ENCODE data around the gene ELK4. TPM values are rescaled to one million over a fixed set of nuclear protein-coding genes. Genes with fewer than 3 reads are reported as not detected.

ELK4 gene
- total RNA-seq (10 to 100 TPM; 51.5 to 69.9 TPM), polyA plus RNA-seq (ENCODE audit: insufficient read length in 6 of 6) (10 to 100 TPM; 23.6 to 28.4 (median 25.8) TPM)
- long read RNA-seq, donor 1, full-length matches to known transcripts, result 10 of 32 reads
- long read RNA-seq, donor 1, partial matches to known transcripts, result 22 of 32 reads
- long read RNA-seq, donor 1, other reads (novel, unspliced or antisense), result 0 of 32 reads
- long read RNA-seq, donor 2, transcript ELK4-201 (3 exons, 2,118 nt), result major isoform, 10 of 17 reads
- long read RNA-seq, donor 2, partial matches to known transcripts, result 7 of 17 reads
- long read RNA-seq, donor 2, other reads (novel, unspliced or antisense), result 0 of 17 reads
- long read RNA-seq, donor 3, partial matches to known transcripts, result 0 of 3 reads
- long read RNA-seq, donor 3, other reads (novel, unspliced or antisense), result 0 of 3 reads
- long read RNA-seq, donor 4, partial matches to known transcripts, result 0 of 1 reads
- long read RNA-seq, donor 4, other reads (novel, unspliced or antisense), result 1 of 1 reads
- long read RNA-seq, donor 5, transcript ELK4-201 (3 exons, 2,118 nt), result major isoform, 10 of 49 reads
- long read RNA-seq, donor 5, partial matches to known transcripts, result 39 of 49 reads
- long read RNA-seq, donor 5, other reads (novel, unspliced or antisense), result 0 of 49 reads
- long read RNA-seq, donor 6, full-length matches to known transcripts, result 2 of 2 reads
- long read RNA-seq, donor 6, partial matches to known transcripts, result 0 of 2 reads
- long read RNA-seq, donor 6, other reads (novel, unspliced or antisense), result 0 of 2 reads
- long read RNA-seq, donor 7, full-length matches to known transcripts, result 3 of 3 reads
- long read RNA-seq, donor 7, partial matches to known transcripts, result 0 of 3 reads
- long read RNA-seq, donor 7, other reads (novel, unspliced or antisense), result 0 of 3 reads
- long read RNA-seq, donor 8, full-length matches to known transcripts, result 14 of 32 reads
- long read RNA-seq, donor 8, partial matches to known transcripts, result 18 of 32 reads
- long read RNA-seq, donor 8, other reads (novel, unspliced or antisense), result 0 of 32 reads
- long read RNA-seq, donor 9, result 0 reads
- long read RNA-seq, donor 10, partial matches to known transcripts, result 0 of 1 reads
- long read RNA-seq, donor 10, other reads (novel, unspliced or antisense), result 1 of 1 reads
- long read RNA-seq, donor 11, partial matches to known transcripts, result 82 of 84 reads
- long read RNA-seq, donor 11, other reads (novel, unspliced or antisense), result 0 of 84 reads
- long read RNA-seq, donor 12, full-length matches to known transcripts, result 12 of 26 reads
- long read RNA-seq, donor 12, partial matches to known transcripts, result 14 of 26 reads
- long read RNA-seq, donor 12, other reads (novel, unspliced or antisense), result 0 of 26 reads

GRCh38 chr1:205631768-205632668 is at the start of gene ELK4:
Gene ELK4 (minus strand): TSS chr1:205632011. CDS start chr1:205623882, 8,129 bp downstream.
- Histone ChIP-seq H3K36me3 (no peaks in the 10 kb centered on the region), H3K27me3 (no peaks in the 10 kb centered on the region), H3K9me3 (no peaks in the 10 kb centered on the region), H3K27ac (peak within 1 kb of the TSS; percentile 87 to 93), H3K4me1 (peaks cover 10 to 45% of the 10 kb centered on the region in 2 donors), H3K4me3 (peak within 1 kb of the TSS; percentile 52 to 68)
- intact Hi-C loops (cut with DNase I), result no loop called here
- peak; percentile 98 to 99 (median 99) for DNase-seq
- peak; percentile 96 for ATAC-seq
- peak; percentile 45 to 61 for TF ChIP-seq CTCF (IDR thresholded peaks at IDR 0.05)

GRCh38 chr1:205681364-205681763 is 49.6 kb upstream of the ELK4 start:
- Histone ChIP-seq H3K27ac (no peak overlapping the region), H3K27me3 (peaks cover 0 to 35% of the 10 kb centered on the region in 2 donors), H3K4me3 (no peak overlapping the region), H3K36me3 (no peaks in the 10 kb centered on the region), H3K9me3 (no peaks in the 10 kb centered on the region), H3K4me1 (peaks cover 3 to 20% of the 10 kb centered on the region in 2 donors)
- ATAC-seq, result no peak
- no peak for TF ChIP-seq CTCF (IDR thresholded peaks at IDR 0.05)
- DNase-seq, result no peak
- intact Hi-C loops (cut with DNase I), result no loop called here

GRCh38 chr1:205680073-205680851 is 48.5 kb upstream of the ELK4 start, which contains the start of gene SLC45A3:
Gene SLC45A3 (minus strand): TSS chr1:205680509. CDS start chr1:205664656, 15,853 bp downstream.
- no peaks in the 10 kb centered on the region for H3K9me3 ChIP-seq
- ATAC-seq, result peak; percentile 71
- H3K4me3 ChIP-seq, result peak within 1 kb of the TSS; percentile 66 to 68
- peak in 1 of 4 donors; percentile 83 for DNase-seq
- no peak for TF ChIP-seq CTCF (IDR thresholded peaks at IDR 0.05)
- intact Hi-C loops (cut with DNase I), result no loop called here
- H3K27me3 ChIP-seq, result peaks cover 0 to 35% of the 10 kb centered on the region in 2 donors
- H3K27ac ChIP-seq, result peak within 1 kb of the TSS in 1 of 2 donors; percentile 45
- H3K4me1 ChIP-seq, result peaks cover 3 to 20% of the 10 kb centered on the region in 2 donors
- no peaks in the 10 kb centered on the region for H3K36me3 ChIP-seq

All from left lung (tissue), 14 donors.